ENCODE results near the gene XAB2.
A peak's percentile ranks its signal among the peaks of the same experiment; 100 is the strongest.

XAB2 gene

GRCh38 chr19:7662657-7663056, 33.3 kb upstream of the XAB2 start:
- TF ChIP-seq CTCF (IDR thresholded peaks at IDR 0.05; ENCODE audit: insufficient read depth, low read depth, low read length, missing control alignments) = no peak
- no peak for DNase-seq (ENCODE audit: low read depth)
- no peak overlapping the region for H3K4me3 ChIP-seq (ENCODE audit: low read length)

GRCh38 chr19:7661744-7662538, 32.6 kb upstream of the XAB2 start:
- no peak overlapping the region for H3K4me3 ChIP-seq (ENCODE audit: low read length)
- DNase-seq (ENCODE audit: low read depth) = no peak
- TF ChIP-seq CTCF (IDR thresholded peaks at IDR 0.05; ENCODE audit: insufficient read depth, low read depth, low read length, missing control alignments) = no peak

- no peak for DNase-seq (ENCODE audit: low read depth)
- TF ChIP-seq CTCF (IDR thresholded peaks at IDR 0.05; ENCODE audit: insufficient read depth, low read depth, low read length, missing control alignments) = no peak
- H3K4me3 ChIP-seq (ENCODE audit: low read length) = no peak overlapping the region
These were observed 28.9 kb upstream of the XAB2 start for GRCh38 chr19:7658219-7658686.

GRCh38 chr19:7657131-7657751, 27.9 kb upstream of the XAB2 start:
- no peak overlapping the region for H3K4me3 ChIP-seq (ENCODE audit: low read length)
- TF ChIP-seq CTCF (IDR thresholded peaks at IDR 0.05; ENCODE audit: insufficient read depth, low read depth, low read length, missing control alignments) = no peak
- DNase-seq (ENCODE audit: low read depth) = peak; percentile 37

GRCh38 chr19:7655581-7655980, 26.2 kb upstream of the XAB2 start:
- no peak for DNase-seq (ENCODE audit: low read depth)
- no peak for TF ChIP-seq CTCF (IDR thresholded peaks at IDR 0.05; ENCODE audit: insufficient read depth, low read depth, low read length, missing control alignments)
- no peak overlapping the region for H3K4me3 ChIP-seq (ENCODE audit: low read length)

- peak; percentile 33 for DNase-seq (ENCODE audit: low read depth)
- no peak overlapping the region for H3K4me3 ChIP-seq (ENCODE audit: low read length)
- TF ChIP-seq CTCF (IDR thresholded peaks at IDR 0.05; ENCODE audit: insufficient read depth, low read depth, low read length, missing control alignments) = no peak
These were observed 25.1 kb upstream of the XAB2 start for GRCh38 chr19:7654401-7654800.

All from epithelial cell of esophagus (primary cell).